ENCODE results near the gene GADD45G.

GADD45G gene

DNA sequence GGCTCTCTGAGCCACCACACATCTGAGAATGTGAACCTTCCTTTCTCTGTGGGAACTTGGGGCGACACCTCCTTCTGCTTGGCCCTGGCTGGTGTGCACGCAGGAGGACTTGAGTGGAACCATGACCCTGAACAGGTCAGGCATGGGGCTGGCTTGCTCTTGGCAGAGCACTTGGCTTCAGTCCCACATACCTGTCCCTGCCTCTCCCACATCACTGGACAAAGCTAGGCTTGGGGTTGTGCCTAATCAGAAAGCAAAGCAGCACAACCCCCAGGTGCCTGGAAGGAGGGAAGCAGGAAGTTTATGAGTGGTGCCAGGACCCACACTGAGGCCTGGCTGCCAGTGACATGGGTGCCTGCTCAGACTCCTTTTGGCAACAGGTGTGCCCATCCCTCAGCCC lies 13.2 kb downstream of the GADD45G start:
- TF ChIP-seq CTCF (conservative IDR thresholded peaks at IDR 0.05; ENCODE audit: low read depth, low read length), result no peak
- H3K4me3 ChIP-seq (ENCODE audit: low read depth, low read length), result no peak overlapping the region
- DNase-seq (ENCODE audit: low read depth), result no peak

GRCh38 chr9:89619019-89619418 lies 14.2 kb downstream of the GADD45G start:
- no peak for TF ChIP-seq CTCF (conservative IDR thresholded peaks at IDR 0.05; ENCODE audit: low read depth, low read length)
- no peak overlapping the region for H3K4me3 ChIP-seq (ENCODE audit: low read depth, low read length)
- no peak for DNase-seq (ENCODE audit: low read depth)

GRCh38 chr9:89619424-89620138 lies 14.8 kb downstream of the GADD45G start:
- no peak for TF ChIP-seq CTCF (conservative IDR thresholded peaks at IDR 0.05; ENCODE audit: low read depth, low read length)
- no peak for DNase-seq (ENCODE audit: low read depth)

DNA sequence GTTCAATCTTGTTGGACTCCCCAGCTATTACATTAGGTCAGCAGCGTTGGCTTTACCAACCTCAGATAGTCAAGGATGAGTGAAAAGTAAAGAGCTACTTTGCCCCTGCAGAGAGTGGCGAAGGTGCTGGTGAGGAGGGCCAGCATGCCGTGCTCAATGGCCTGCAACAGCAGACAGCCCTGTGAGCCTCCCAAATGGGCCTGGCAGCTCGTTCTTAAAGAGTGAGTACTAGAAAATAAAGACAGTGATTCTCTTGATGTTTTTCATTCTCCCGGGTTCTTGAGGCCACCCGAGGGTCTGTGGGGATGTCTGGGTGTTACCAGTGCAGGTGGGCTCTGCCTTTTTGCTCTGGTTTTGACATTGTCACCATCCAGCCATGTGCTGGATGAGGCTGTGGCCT lies 16.2 kb downstream of the GADD45G start:
- no peak overlapping the region for H3K4me3 ChIP-seq (ENCODE audit: low read depth, low read length)
- no peak for TF ChIP-seq CTCF (conservative IDR thresholded peaks at IDR 0.05; ENCODE audit: low read depth, low read length)
- no peak for DNase-seq (ENCODE audit: low read depth)

More at GRCh38 chr9:89619424-89620138, 14.8 kb downstream of the GADD45G start:
- no peak overlapping the region for H3K4me3 ChIP-seq (ENCODE audit: low read depth, low read length)

DNA sequence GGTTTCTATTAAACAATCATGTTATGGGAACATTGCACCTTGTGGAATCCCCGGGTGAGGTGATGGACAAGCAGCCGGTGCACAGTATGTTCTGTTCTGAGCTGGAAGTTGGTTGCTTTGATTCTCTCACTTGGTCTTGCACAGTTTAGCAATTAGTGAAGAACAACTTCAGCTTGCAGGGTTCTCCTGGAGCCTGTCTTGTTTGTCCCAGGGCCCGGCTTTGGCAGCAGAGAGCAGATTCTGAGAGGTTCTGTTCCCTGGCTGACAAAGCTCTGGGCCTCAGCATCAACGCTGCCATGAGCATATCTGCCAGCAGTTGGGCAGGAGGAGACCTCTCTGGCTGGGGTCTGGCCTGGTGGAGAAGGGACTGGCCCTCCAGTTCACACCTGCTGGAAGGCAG lies 16.9 kb downstream of the GADD45G start:
- H3K4me3 ChIP-seq (ENCODE audit: low read depth, low read length), result no peak overlapping the region
- no peak for TF ChIP-seq CTCF (conservative IDR thresholded peaks at IDR 0.05; ENCODE audit: low read depth, low read length)
- no peak for DNase-seq (ENCODE audit: low read depth)

GRCh38 chr9:89622933-89623861 lies 18.4 kb downstream of the GADD45G start:
- TF ChIP-seq CTCF (conservative IDR thresholded peaks at IDR 0.05; ENCODE audit: low read depth, low read length), result no peak
- no peak overlapping the region for H3K4me3 ChIP-seq (ENCODE audit: low read depth, low read length)
- no peak for DNase-seq (ENCODE audit: low read depth)
